ENCODE data around the gene MBTPS1. TPM values are rescaled to one million over a fixed set of nuclear protein-coding genes. Genes with fewer than 3 reads are reported as not detected.

The MBTPS1 gene
- total and polyA plus RNA-seq, 9 of the 15 experiments (the other 6 are each of a cell fraction or from before 2014, with no cell fraction given): 2.8 to 57.6 (median 43.8) TPM

DNA sequence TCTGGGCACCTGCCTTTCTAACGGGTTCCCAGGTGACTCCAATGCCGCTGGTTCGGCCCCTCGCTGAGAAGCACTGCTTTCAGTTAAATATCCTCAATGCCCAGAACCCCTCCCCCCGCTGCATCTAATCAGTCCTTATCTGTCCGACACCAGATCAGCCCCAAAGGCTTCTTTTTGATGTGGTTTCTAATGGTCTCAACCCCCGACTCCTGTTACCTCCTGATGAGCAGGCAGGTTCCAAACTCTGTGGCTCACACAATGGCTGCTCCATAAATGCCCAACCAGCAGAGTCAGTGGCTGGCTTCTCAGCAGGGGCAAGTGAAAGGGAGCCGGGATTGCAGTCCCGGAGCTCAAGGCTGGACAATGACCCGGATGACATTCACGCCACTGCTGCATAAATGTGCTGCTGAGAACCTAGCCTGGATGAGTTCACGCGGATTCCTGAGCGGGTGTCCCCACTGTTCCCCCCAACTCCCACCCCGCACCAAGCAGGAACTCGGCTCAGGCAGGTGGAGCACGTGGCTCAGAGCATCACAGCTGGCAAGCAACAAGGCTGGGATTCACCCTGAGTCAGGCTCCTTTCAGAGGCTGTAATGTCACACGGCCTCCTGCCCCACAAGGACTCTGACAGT is 73.1 kb downstream of the MBTPS1 start (continued):
- no peak for TF ChIP-seq CUX1 (CRISPR knock-in tag; IDR thresholded peaks at IDR 0.05)
- TF ChIP-seq VEZF1 (CRISPR knock-in tag; IDR thresholded peaks at IDR 0.05): peak; percentile 94
- no peak for TF ChIP-seq ZBTB40 (IDR thresholded peaks at IDR 0.05)
- TF ChIP-seq ZBTB40 (CRISPR knock-in tag; IDR thresholded peaks at IDR 0.05): no peak
- TF ChIP-seq PTTG1 (tag; IDR thresholded peaks at IDR 0.05; ENCODE audit: low read depth): no peak
- TF ChIP-seq DMBX1 (CRISPR knock-in tag; IDR thresholded peaks at IDR 0.05; ENCODE audit: borderline replicate concordance): peak; percentile 42; the same call in 1 of the 2 replicates
- peak; percentile 85 for TF ChIP-seq NCOR1 (IDR thresholded peaks at IDR 0.05)
- no peak for TF ChIP-seq KLF13 (tag; IDR thresholded peaks at IDR 0.05; ENCODE audit: borderline replicate concordance, low read depth)
- peak; percentile 82; the same call in 1 of the 2 replicates for TF ChIP-seq ZNF766 (CRISPR knock-in tag; conservative IDR thresholded peaks at IDR 0.05)
- no peak for TF ChIP-seq POLR2B (IDR thresholded peaks at IDR 0.05; ENCODE audit: low read depth, partially characterized antibody)
- no peak for TF ChIP-seq MCM3 (IDR thresholded peaks at IDR 0.05)
- no peak for TF ChIP-seq HNRNPK (IDR thresholded peaks at IDR 0.05; ENCODE audit: low read depth, low read length, poor library complexity, severe bottlenecking)
